SKM-1 treated with dmso at 0.1 percent for 144 hours (cell line): ENCODE results near the gene PAX8.
"Not testable (repeated sequence)": the region's sequence is repeated elsewhere in the genome, so short reads cannot be mapped to it uniquely, and the experiment has no call there.

Source experiments
- DNase-seq: peaks from one replicate; lab custom pipeline; 2025; ENCODE audit not compliant: unreplicated experiment; lab: John Stamatoyannopoulos, UW

Gene PAX8

GRCh38 chr2:113278742-113279139 is at the start of gene PAX8:
TSS of gene PAX8 (minus strand) at chr2:113278921. CDS start at chr2:113278394, 527 bp downstream.
- no peak for DNase-seq

DNA sequence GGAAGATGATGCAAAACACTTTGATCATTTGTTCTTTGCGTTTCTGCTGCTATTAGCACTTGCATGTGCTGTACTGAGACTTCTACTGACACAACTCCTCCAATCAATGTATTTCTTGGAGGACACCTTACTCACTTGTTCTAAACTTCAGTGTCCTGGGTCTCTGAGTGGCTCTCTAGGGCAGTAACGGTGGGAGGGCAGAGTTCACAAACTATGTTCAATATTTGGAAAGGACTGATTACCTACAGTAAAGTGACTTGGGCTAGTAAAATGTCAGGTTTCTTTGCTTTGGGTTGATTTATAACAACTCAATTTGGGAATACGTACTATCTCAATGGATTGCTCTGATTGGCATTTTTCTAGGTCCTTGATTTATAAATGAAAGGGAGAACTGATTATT is 49.3 kb upstream of the PAX8 start:
- no peak for DNase-seq

GRCh38 chr2:113325161-113325731 is 46.5 kb upstream of the PAX8 start:
- not testable (repeated sequence) for DNase-seq

- no peak for DNase-seq
Measured at GRCh38 chr2:113324684-113325160, 46.0 kb upstream of the PAX8 start.

DNA sequence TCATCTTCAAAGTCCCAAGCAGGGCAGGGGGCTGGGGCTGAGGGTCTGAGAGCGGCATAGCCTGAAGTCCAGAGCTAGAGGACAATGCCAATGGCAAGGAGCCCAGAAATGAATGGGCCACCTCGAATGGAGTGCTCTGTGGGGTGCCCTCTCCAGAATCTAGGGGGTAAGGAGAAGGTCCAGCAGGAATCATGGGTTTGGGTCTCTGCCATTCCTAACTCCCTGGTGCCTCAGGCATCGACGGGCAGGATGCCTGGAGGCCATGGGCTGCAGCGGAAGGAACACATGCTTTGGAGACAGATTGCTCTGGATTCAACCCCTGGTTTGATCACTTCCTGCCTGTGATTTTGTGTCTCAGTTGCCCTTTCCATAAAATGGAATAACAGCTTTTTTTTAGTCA is 44.4 kb upstream of the PAX8 start:
- DNase-seq, result not testable (repeated sequence)

GRCh38 chr2:113320106-113320505 is 41.4 kb upstream of the PAX8 start:
- DNase-seq, result not testable (repeated sequence)

DNA sequence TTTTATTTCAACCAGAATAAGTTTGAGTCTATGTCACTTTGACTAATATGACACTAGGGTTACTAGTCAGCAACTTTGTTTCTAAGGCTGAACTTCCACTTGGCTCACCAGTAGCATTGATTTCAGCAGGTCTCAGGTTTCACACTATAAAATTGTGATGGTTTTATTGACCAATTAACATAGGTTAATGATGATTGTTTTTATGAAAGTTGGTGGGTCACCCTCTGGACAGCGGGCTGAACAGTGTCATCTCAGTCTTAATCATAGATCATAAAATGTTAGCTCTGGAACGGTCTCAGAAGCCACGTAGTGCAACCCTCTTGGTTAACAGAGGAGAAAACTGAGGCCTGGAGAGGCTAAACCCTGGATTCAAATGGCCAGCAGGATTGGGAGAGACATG is 40.2 kb upstream of the PAX8 start:
- not testable (repeated sequence) for DNase-seq

DNA sequence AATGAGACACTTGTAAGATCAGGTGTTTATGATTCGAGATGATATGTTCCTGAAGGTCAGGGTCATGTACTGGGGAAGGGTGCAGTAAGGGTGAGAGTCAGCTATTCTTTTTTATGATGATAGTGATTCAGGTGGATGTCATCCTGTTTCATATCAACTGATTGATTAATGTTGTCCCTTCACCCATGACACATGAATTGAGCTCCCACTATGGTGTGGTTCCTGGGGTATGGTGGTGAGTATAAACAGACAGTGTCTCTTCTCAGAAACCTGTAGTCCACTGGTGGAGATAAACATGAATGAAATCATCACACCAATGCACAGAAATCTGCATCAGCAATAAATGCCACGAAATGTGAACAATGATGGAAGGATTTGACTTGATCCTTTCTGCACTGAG is 37.4 kb upstream of the PAX8 start:
- no peak for DNase-seq

DNA sequence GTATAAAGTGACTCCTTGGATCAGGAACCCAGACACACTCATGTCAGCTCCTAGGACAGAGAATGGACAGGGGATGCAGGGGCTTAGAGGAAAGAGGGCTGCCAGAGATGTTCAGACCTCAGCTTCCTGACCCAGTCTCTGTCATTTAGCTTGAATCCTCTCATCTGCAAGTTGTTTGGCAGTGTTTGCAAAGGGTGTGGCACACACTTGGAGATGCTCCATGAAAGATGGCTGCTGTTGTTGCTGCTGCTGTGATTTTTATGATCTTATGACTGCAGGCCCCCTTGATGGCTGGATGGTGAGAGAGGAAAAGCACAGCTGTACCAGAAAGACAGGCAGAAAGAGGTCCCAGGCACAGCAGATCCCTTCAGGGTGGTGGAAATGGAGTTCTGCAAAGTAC is 35.9 kb upstream of the PAX8 start:
- not testable (repeated sequence) for DNase-seq

DNA sequence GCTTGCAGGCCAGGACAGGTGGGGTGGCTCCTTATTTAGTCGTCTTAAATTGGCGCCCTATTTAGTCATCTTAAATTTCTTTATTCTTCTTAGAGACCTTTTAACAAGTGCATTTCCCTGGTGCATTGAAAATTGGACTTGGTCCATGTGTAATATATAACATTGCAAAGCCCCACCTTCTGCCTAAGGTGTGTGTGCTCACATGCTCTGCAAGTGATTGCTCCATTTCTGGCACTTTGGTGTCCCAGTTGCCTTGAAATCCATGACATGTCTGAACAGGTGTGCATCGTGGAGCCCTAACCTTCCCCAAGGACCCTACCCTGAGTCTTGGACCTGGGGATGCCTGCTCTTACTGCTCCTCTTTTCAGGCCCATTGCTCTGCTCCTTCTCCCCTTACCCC is 35.5 kb upstream of the PAX8 start:
- DNase-seq, result not testable (repeated sequence)

- not testable (repeated sequence) for DNase-seq
Measured at GRCh38 chr2:113311781-113312180, 33.1 kb upstream of the PAX8 start.

- DNase-seq, result not testable (repeated sequence)
Measured at GRCh38 chr2:113311191-113311590, 32.5 kb upstream of the PAX8 start.

GRCh38 chr2:113309655-113310387 is 31.1 kb upstream of the PAX8 start:
- DNase-seq, result peak; percentile 51

GRCh38 chr2:113308784-113309183 is 30.1 kb upstream of the PAX8 start:
- DNase-seq, result not testable (repeated sequence)

- DNase-seq, result not testable (repeated sequence)
Measured at GRCh38 chr2:113306207-113306606, 27.5 kb upstream of the PAX8 start.

- DNase-seq, result not testable (repeated sequence)
Measured at GRCh38 chr2:113305749-113306148, 27.0 kb upstream of the PAX8 start.

- no peak for DNase-seq
Measured at GRCh38 chr2:113305146-113305545, 26.4 kb upstream of the PAX8 start.

- DNase-seq, result no peak
Measured at GRCh38 chr2:113304702-113305101, 26.0 kb upstream of the PAX8 start.

DNA sequence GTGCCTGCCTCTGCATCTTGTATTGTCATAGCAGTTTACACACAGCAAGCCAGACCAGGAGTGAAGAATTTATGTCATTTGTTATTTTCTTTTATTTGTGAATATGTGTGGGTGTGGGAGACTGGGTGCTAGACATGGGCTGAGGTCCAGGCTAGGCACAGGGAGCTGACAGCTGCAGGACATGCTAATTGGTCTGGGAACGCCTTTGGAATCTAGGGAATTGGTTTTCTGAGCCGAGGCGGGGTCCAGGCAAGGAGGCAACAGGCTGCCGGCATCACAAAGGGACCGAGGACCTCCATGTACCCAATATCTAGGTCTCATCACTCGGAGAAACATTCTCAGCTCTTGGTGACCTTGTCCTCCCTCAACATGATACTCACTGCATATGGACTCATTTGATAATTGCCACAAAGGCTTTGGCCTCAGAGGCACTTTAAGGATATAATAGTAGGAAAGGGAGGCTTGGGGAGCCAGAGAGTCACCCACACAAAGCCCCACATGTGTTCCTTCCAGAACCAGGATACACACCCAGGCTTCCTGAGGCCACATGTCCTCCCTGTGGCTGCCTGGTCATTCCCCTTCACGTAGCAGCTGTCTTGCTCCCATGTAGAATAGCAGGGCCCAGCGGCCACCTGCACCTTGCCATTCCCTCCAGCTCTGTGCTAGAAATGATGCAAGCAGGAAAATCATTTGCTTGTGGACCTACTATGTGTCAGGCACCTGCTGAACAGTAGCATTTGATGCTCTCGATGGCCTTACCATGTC is 23.7 kb upstream of the PAX8 start:
- DNase-seq, result not testable (repeated sequence)

- no peak for DNase-seq
Measured at GRCh38 chr2:113300281-113300680, 21.6 kb upstream of the PAX8 start.

- DNase-seq, result no peak
Measured at GRCh38 chr2:113298176-113298575, 19.5 kb upstream of the PAX8 start.

DNA sequence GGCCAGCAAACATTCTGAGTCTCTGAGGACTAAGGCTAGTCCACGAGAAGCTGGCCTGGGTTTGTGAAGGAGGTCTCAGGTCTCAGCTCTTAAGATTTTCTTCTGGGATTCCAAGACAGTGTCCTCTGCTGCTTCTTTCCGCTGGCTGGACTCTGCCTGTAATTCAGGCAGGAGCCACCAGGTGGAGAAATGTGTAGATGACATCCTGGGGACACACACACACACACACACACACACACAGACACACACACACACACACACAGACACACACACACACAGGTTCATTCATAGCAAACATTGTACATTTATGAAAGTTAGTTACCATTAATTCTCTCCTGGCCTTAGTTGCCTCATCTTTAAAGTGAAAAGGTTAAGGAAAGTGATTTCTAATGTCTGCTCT is 18.9 kb upstream of the PAX8 start:
- not testable (repeated sequence) for DNase-seq
